Fibroblast of skin of abdomen (primary cell): ENCODE measurements around the gene ADARB1.

Experiments
- DNase-seq: peaks from one replicate; pipeline ENCODE4 v3.0.0-alpha.2; 2013

ADARB1 gene

GRCh38 chr21:45076245-45076711 lies 1.9 kb downstream of the ADARB1 start:
- no peak for DNase-seq

- DNase-seq: no peak
Observed at GRCh38 chr21:45078371-45078770, 4.0 kb downstream of the ADARB1 start.

- peak; percentile 46 for DNase-seq
Observed at GRCh38 chr21:45078877-45079281, 4.5 kb downstream of the ADARB1 start.

- DNase-seq: no peak
Observed at GRCh38 chr21:45079351-45079750, 5.0 kb downstream of the ADARB1 start.

GRCh38 chr21:45080232-45080631 lies 5.9 kb downstream of the ADARB1 start:
- no peak for DNase-seq

- no peak for DNase-seq
Observed at GRCh38 chr21:45080639-45081414, 6.4 kb downstream of the ADARB1 start.

GRCh38 chr21:45081636-45082035 lies 7.3 kb downstream of the ADARB1 start:
- no peak for DNase-seq

- DNase-seq: no peak
Observed at GRCh38 chr21:45082736-45083135, 8.4 kb downstream of the ADARB1 start.

GRCh38 chr21:45084121-45084520 lies 9.7 kb downstream of the ADARB1 start:
- no peak for DNase-seq

GRCh38 chr21:45084881-45085536 lies 10.6 kb downstream of the ADARB1 start:
- DNase-seq: no peak

- no peak for DNase-seq
Observed at GRCh38 chr21:45085700-45086099, 11.3 kb downstream of the ADARB1 start.

- DNase-seq: no peak
Observed at GRCh38 chr21:45086337-45086958, 12.1 kb downstream of the ADARB1 start.

GRCh38 chr21:45087022-45087823 lies 12.8 kb downstream of the ADARB1 start:
- DNase-seq: no peak

GRCh38 chr21:45088116-45088515 lies 13.7 kb downstream of the ADARB1 start:
- no peak for DNase-seq

- DNase-seq: no peak
Observed at GRCh38 chr21:45088729-45089128, 14.3 kb downstream of the ADARB1 start.

- DNase-seq: no peak
Observed at GRCh38 chr21:45089964-45090363, 15.6 kb downstream of the ADARB1 start.

- no peak for DNase-seq
Observed at GRCh38 chr21:45090966-45091365, 16.6 kb downstream of the ADARB1 start.

- DNase-seq: no peak
Observed at GRCh38 chr21:45091550-45092322, 17.4 kb downstream of the ADARB1 start.

- DNase-seq: no peak
Observed at GRCh38 chr21:45093035-45093532, 18.7 kb downstream of the ADARB1 start.

GRCh38 chr21:45094412-45094811 lies 20.0 kb downstream of the ADARB1 start:
- no peak for DNase-seq

GRCh38 chr21:45095505-45095904 lies 21.1 kb downstream of the ADARB1 start:
- DNase-seq: no peak

- no peak for DNase-seq
Observed at GRCh38 chr21:45096217-45096616, 21.8 kb downstream of the ADARB1 start.
